HG03520 (cell line): ENCODE measurements around the gene NSF.
"Not testable (repeated sequence)": the region's sequence is repeated elsewhere in the genome, so short reads cannot be mapped to it uniquely, and the experiment has no call there.

Source experiments
- ATAC-seq: cut with Tn5 transposase; IDR thresholded peaks from one replicate; pipeline ENCODE4 v1.9.1; 2021; ENCODE audit warnings: mild to moderate bottlenecking, moderate library complexity; ENCODE audit not compliant: unreplicated experiment

NSF gene

DNA sequence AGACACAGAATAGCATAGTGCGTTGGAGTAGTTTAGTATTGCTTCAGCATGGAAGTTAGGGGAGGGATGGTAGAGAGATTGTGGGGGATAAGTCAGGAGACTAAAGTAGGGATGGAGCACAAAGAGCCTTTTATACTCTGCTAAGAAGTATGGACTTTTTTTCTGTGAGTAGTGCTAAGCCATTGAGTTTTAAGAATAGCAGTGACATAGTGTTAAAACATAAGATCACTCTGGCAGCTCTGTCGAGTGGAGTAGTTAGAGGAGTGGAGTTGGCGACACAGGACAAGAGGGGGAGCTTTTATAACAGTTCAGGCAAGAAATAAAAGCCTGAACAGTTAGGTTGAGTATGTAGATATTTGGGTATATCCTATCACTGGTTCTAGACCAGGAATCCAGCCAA lies 106.1 kb downstream of the NSF start:
- ATAC-seq: not testable (repeated sequence)

DNA sequence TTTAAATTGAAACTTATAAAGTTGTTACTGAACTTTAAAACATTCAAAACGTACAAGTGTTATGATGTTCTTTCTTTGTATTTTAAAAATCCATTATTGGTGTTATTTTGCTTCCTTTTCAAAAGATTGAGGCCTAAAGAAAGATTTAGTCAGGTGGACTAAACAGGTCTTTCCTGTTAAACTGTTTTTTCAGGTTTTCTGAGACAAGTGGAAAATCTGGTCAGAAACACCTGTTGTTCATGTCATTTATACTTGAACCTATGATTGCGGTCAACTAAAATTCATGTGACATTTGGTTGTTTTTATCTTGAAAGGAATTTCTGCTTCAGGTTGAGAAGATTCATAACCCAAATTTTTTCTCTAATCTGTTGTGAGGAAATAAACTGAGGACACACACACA lies 108.5 kb downstream of the NSF start:
- ATAC-seq: not testable (repeated sequence)

DNA sequence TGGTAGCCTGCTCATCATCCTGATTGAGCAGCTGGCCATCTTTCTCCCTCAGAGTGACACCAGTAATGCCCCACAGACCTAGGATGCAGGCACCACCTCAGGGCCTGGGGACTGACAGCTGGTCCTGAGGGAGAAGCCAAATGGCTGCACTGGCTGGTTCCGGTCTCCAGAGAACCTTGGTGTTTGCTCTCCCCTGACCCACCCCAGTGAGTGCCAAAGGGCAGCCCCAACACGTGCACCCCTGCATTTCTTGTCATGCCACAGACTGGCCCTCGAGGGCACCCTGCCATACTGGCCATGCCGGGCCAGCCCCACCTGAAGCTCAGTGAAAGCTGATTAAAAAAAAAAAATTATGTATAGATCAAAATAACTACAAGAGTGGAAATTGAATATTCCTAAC lies 127.5 kb downstream of the NSF start:
- ATAC-seq: no peak

DNA sequence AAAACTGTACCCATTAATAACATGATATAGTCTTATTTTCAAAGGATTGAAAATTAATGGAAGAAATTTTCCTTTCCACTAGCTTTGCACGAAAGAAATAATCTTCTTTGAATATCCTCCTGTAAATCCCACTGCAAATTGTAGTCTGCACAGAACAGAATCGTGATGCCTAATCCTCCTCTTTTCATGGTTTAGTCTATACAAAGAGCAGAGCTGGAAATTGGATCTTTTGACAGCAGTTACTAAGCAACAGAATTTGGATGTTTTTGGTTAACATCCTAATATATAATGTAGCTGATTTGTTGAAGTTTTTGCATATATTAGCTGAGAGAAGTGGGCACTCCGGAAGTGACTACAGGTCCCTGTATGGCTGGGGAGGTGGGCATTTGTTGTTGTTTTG lies 129.4 kb downstream of the NSF start:
- no peak for ATAC-seq

DNA sequence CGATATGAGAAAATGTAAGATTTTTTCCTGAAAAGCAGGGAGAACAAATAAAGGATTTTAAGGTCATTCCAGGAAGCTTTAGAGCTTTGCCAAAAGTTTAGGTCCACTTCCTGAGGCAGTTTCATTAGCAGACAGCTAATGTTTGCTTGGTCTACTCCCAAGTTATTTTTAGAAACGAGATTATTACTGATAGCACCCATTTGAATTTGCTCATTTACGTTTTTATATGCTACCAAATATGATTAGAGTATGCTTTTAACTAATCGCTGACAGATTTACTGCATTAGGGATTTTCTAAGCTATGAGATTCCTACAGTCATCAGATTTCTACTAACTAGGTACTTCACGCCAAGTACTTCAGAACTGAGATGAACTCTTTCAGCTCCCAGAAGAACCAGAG lies 129.9 kb downstream of the NSF start:
- ATAC-seq: no peak

DNA sequence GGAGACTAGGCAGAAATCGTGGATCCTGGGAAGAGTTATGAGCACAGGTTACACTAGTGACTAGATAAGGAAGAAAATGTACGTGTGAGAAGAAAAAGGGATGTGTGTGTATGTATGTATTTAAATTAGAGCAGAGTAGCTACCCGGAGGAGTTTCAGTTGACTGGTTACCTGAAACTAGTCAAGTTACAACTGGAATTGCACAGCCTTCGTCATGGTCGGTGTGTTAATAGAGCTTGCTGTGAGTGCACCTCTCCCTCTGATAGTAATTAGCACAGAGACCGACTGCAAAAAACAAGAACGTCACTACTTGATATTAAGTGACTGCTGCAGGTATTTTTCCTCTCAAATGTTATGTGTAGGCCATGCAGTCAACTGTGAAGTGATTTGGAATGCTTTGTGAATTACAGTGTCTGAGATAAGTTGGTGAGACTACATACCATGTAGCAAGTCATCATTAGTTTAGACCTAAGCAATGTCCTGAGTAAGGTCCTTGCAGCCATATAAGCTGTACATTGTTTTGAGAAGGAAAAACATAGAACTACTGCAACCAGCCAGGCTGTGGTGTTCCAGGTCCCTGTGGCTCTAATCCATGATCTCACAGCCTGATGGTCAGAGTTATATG lies 132.3 kb downstream of the NSF start:
- ATAC-seq: no peak

DNA sequence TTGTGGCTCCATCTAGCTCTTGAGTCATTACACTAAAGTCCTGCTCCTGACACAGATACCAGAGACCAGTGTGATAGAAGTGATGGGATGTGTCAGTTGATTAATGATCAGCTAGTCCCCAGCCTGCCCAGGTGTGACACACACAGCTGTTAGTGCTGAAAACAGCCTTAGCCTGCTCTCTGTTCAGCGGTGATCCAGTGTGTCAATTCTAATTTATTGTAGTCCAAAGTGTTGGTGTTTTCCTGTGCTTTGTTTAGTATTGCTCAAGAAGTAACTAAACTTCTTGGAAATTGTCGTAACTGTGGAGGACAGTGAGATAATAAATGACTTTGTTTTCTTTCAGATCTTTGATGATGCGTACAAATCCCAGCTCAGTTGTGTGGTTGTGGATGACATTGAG lies 135.7 kb downstream of the NSF start:
- ATAC-seq: no peak

DNA sequence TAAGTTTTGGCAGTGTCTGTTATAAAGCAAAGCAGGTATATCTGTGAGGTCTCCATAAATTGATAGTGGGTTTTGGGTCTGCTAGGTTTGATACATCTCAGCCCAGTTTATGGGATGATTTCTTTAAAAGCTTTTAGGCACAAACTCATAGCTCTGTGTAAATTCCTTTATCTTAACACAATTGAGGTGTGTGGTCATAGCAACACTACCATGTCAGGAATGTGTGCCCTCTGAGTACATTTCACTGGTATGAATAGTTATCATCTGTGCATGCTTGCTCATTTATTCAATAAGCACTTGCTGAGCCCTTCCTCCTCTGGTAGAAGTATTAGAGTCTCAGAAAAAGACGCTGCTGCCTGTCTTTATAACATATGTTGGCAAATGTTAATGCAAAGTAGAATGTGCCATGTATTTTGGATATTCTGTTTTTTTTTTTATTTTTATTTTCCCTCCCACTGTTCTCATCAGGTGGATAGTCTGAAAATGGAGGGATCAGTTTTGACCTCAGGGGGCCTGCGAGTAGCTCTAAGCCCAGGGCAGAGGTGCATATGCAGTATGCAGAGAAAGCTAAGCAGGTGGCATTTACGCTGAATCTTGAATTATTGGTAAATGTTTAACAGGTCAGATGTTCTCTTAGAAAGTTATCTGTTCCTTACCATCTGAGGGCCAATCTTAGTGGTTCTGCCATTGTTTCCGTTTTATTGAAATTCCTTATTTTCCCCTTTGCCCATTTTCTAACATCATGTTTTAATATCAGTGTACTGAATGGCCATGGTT lies 137.3 kb downstream of the NSF start:
- no peak for ATAC-seq

DNA sequence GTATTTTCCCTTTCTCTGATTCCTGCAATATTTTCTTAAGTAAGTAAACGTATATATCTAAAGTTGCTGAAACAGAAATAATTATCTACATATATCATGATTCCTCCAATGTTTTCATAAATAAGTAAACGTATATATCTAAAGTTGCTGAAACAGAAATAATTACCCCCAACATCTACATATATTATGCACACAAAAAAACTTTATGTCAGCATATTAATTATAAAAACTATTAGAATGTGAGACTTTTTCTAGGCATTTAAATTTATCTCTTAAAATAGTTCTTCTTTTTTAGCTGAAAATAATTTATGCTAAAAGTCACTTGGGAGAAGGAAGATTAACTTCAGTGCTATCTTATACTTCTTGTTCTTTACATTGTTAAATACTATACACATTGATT lies 139.6 kb downstream of the NSF start:
- ATAC-seq: no peak

DNA sequence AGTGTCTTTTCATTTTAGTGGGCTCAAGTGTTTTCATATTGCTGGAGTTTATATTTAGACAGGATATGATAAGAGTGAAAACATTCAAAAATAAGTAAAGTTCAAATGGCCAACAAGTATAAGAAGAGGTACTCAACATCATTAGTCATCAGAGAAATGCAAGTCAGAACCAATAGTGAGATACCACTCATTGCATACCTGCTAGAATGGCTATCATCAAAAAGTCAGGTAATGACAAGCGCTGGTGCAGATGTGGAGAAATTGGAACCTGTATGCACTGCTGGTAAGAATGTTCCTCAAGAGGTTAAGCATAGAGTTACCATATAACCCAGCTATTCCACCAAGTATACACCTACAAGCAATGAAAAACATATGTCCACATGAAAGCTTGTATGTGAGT lies 140.2 kb downstream of the NSF start:
- no peak for ATAC-seq

DNA sequence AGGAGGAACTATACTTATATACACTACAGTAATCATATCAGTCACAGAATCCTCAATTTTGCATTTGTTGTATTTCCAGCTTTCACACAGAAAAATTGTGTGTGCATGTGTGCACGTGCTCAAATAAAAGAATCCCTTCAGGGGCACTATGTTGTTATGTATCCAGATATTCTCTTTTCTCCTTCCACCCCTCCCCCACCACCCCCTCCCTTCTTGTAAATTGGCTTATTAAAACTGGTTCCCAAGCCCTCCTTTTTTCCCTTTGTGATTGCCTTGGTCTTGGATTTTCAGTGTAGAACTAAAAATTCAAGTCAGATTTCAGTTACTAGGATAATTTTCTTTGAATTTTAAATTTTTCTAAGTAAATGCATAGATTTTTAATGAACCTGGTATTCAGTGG lies 141.7 kb downstream of the NSF start:
- ATAC-seq: no peak

DNA sequence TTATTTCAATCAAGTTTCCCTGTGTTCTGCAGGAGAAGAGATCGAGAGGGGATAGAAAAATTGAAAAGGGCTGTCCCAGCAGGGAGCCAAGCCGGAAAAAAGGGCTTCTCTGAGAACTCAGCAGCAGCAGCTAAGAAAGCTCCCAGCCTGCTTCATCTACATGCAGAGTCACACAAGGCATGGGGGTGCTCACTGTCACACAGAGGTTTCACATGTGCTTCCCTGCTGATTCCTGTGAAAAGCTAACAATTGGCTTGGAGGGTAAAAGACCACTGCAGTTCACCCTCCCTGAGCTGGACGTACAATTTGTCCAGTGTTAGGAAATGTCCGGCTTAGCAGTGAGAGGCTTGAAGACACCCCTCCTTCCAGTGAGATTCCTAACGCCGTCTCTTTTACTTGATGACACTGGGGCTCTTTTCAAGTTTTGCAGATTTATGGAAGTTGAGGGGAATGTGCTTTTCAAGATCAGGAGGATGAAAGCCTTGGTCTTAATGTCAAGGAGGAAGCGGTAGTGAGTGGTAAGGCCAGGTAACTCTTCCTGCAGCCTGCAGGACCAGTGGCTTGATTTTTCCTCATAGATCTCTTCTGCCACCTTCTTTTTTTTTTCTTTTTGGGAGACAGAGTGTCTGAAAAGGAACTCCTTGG lies 142.4 kb downstream of the NSF start:
- no peak for ATAC-seq

DNA sequence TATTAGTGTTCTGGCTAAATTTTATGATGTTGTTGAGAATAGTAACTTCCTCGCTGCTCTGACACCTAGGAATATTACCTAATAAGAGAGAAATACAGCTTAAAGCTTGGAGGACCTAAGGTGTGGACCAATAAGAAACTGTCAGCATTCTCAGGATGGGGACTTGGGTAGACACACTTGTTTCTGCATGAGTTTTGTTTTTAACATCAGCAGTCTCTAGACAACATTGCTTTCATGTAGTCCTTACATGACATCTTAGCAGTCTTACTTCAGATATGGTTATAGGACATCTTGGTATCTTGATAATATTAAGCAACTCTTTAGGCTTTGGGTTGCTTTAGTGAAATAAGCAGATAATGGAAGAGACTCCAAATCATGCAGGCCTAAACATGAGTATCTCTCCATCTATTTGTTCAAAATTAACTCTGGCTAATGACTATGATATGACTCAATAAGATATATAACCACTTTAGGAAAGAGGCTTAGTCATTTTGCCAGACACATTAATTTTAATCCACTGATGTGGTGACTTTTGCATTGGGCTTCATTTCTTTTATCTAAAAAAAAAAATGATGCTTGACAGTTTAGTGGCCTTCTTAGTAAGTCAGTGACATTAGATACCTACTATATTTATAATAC lies 143.5 kb downstream of the NSF start:
- ATAC-seq: no peak

DNA sequence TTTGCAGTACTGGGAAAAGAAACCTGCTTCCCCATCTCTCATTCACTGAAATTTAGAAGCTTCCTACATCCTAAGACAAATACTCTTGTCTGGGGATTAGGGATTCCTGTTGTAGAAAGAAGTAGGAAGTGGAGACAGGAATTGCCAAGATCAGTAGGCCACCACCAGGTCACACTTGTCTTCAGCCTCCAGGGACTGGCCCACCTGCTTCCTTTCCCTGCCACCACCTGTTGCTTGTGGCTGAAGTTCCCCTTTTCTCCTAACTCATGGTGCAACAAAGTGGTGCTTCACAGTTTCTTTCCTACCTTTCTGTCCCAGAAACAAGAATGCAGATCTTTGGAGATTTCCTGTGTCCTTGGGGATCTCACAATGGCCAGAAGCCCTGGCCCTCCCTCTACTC lies 145.6 kb downstream of the NSF start:
- ATAC-seq: no peak

DNA sequence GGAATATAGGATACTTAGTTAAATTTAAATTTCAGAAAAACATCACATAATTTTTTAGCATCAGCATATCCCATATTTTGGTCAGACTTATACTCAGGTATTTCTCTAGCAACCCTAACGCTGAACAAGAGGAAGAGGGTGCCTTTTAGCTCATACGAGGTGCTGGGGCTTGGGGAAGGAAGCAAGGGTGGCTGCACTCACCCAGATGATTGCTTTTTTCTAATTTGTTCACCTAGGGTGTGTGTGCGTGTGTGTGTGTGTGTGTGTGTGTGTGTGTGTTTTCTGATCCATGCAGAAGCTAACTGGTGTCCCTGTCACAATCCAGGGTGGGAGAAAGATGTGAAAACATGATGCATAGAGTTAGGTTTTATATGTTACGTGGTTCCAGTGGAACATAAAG lies 146.9 kb downstream of the NSF start:
- ATAC-seq: no peak

DNA sequence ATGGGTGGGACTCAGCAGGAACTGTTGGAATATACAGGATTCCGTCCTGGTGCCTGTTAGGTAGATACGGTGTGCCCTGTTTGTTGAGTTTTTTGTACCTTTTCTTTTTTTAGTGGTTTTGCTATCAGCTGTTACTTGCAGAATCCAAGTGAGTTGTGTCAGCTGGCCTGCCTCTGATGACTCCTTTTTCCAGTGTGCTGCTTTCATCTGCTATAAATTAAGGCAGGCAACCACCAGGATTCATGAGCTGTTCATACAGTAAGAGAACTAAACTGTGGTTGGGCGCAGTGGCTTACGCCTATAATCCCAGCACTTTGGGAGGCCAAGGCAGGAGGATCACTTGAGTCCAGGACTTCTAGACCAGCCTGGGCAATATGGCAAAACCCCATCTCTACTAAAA lies 148.1 kb downstream of the NSF start:
- no peak for ATAC-seq

DNA sequence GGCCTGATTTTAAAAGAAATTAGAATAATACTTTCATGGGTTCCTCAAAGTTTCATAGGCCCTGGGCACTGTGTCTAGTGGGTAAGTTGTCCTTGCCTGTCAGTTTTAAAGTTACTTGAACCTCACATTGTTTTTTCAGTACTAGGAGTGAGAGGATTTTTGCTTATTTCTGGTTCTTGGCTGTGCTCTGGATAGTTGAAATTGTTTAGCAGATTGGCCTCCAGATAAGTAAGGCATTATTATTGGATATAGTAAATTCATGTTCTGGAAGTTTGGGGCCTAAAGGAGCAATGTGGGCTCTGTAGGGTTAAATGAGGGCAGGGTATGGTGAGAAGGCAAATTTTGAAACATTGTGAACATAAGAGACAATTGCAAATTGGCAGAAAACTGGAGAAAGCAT lies 149.5 kb downstream of the NSF start:
- ATAC-seq: no peak

DNA sequence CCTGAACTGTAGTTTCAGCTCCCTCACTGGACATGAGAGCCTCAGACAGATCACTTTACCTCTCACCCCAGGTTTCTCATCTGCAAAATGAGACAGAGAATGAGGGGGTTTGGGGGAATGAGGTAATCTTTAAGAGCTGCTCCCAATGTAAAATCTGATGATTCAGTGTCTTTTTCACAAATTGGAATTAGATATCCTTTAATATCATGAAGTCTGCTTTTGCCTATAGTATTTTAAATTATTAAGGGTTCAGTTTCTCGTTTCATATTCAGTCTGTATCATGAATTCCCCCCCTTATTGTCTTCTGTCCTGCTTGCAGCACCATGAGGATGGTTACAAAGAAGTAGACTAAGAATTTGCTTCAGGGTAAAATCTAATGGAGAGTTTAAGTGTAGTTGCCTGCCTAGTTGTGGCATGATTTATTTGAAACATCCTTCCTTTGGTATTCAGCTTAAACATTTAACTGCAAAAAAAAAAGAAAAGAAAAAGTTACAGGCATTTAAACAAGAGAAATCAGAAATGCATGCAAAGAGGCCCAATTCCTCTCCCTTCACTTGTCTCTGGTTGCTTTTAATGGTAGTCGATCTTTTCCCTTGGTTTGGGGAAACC lies 150.8 kb downstream of the NSF start:
- ATAC-seq: no peak

DNA sequence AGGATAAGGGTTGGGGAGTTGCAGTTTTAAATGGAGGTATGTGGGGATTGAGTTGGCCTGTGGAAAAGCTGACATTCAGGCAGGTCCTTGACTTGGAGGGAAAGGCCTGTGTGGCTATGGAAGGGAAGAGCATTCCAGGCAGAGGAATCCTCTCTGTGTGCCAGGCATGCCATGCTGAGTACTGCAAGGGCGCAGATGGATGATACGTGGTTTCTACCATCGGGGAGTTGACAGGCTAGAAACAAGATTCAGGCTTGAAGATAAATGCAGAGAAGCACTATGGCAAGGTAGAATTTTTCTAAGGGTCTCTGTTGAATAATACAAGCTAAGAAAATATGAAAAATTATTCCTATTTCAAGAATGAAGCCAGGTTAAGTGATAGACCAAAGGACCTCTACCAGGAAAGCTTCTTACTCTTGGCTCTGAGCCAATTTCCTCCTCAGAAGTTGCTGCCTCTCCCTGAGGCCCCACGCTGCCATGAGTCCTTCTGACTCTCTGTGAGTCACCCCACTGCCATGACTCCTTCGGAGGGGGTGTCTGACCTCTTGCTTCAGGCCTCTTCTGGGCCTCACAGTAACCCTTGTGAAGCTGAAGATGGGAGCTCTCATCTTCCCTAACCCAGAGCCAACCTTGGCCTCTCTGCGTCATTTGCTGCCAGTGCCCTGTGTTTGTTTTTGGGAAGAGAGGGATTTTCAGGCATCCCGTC lies 152.2 kb downstream of the NSF start:
- no peak for ATAC-seq

DNA sequence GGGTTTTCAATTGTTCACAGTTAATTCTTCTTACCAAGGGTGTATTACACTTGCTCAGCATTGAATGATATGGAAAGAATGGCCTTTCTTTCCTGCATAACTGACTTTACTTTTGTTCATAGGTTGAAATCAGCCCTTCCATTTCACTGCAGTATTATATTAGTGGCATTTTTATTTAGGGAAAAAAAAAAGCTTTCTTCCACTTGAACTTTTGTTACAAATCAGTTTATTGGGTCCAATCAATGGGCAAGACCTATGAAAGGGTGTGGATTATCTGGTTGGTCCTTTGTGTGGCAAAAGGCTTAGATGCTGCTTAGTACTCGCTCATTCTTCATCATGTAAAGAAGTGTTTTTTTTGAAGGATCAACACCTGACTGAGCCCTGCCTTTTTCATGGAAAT lies 154.0 kb downstream of the NSF start:
- ATAC-seq: no peak

DNA sequence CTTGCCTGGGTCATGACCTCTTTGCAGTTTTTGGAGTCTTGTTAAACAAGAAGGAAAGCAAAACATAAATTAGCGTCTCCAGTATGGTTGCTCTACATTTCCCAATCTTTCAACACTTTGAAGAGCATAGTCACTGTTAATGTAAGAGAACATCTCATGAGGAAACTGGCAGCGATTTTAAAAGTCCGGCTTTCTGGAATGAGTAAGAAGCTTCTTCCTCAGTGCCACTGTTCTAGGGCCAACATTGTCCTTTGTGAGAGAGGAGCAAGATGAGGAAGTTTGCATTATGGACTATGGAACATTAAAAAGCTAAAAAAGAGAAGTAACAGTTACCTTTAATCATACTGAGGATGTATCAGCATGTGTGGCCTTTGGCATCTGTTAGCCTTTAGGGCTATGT lies 154.9 kb downstream of the NSF start:
- ATAC-seq: no peak
